ENCODE data around the gene ST6GALNAC3.
"Not testable (repeated sequence)": the region's sequence is repeated elsewhere in the genome, so short reads cannot be mapped to it uniquely, and the experiment has no call there.

ST6GALNAC3 gene

DNA sequence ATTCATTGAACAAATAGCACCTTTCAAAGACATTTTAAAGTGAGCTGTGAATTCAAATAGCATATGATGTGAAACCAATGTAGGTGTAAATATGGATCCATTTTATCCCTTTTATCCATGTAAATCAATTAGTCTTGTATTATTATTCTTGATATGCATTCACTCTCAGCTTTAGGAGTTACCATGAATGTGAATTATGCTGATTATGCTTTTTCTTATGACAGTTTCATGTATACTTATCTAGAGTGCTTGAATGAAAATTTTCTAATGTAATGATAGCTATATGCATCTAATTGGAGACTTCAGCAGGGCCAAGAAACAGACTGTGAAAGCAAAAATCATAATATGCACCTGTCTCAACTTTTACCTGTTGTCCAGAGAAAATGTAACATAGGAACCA, 566.2 kb downstream of the ST6GALNAC3 start:
- Histone ChIP-seq H3K4me3 (ENCODE audit: low read length) (no peak overlapping the region), H2AFZ (ENCODE audit: low read depth, low read length) (no peak overlapping the region), H3K4me1 (ENCODE audit: low read length) (no peaks in the 10 kb centered on the region), H3K79me2 (ENCODE audit: low read length) (no peaks in the 10 kb centered on the region), H3K36me3 (replicated peaks; ENCODE audit: low read depth, low read length) (no peaks in the 10 kb centered on the region), H4K20me1 (ENCODE audit: insufficient read depth, low read length) (no peaks in the 10 kb centered on the region), H3K9me3 (ENCODE audit: insufficient read depth, low read length) (no peaks in the 10 kb centered on the region), H3K27me3 (ENCODE audit: low read depth, low read length) (no peaks in the 10 kb centered on the region), H3K4me2 (ENCODE audit: low read length) (no peak overlapping the region), H3K27ac (ENCODE audit: low read length) (no peak overlapping the region), H3K9ac (ENCODE audit: low read length) (no peak overlapping the region)
- TF ChIP-seq EZH2phosphoT487 (IDR thresholded peaks at IDR 0.05; ENCODE audit: low read depth), result no peak

DNA sequence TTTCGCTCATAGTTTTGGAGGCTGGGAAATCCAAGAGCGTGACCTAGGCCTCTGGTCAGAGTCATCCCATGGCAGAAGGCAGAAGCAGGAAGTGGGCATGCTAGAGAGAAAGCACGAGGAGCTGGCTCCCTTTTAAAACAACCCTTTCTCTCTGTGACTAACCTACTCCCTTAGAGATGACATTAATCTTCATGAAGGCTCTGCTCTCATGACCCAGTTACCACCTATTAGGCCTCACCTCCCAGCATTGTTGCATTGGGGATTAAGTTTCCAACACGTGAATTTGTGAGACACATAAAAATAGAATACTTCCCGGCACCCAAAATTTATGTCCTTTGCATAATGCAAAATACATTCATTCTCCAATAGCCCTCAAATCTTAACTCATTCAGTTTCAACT, 569.6 kb downstream of the ST6GALNAC3 start:
- H2AFZ ChIP-seq (ENCODE audit: low read depth, low read length), result no peak overlapping the region
- no peak overlapping the region for H3K9ac ChIP-seq (ENCODE audit: low read length)
- H3K27me3 ChIP-seq (ENCODE audit: low read depth, low read length), result no peaks in the 10 kb centered on the region
- H3K4me3 ChIP-seq (ENCODE audit: low read length), result no peak overlapping the region
- no peaks in the 10 kb centered on the region for H3K9me3 ChIP-seq (ENCODE audit: insufficient read depth, low read length)
- TF ChIP-seq, protein P1, sequence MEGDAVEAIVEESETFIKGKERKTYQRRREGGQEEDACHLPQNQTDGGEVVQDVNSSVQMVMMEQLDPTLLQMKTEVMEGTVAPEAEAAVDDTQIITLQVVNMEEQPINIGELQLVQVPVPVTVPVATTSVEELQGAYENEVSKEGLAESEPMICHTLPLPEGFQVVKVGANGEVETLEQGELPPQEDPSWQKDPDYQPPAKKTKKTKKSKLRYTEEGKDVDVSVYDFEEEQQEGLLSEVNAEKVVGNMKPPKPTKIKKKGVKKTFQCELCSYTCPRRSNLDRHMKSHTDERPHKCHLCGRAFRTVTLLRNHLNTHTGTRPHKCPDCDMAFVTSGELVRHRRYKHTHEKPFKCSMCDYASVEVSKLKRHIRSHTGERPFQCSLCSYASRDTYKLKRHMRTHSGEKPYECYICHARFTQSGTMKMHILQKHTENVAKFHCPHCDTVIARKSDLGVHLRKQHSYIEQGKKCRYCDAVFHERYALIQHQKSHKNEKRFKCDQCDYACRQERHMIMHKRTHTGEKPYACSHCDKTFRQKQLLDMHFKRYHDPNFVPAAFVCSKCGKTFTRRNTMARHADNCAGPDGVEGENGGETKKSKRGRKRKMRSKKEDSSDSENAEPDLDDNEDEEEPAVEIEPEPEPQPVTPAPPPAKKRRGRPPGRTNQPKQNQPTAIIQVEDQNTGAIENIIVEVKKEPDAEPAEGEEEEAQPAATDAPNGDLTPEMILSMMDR (IDR thresholded peaks at IDR 0.05; ENCODE audit: low read depth, low read length), result no peak
- no peak for TF ChIP-seq EZH2phosphoT487 (IDR thresholded peaks at IDR 0.05; ENCODE audit: low read depth)
- H3K36me3 ChIP-seq (replicated peaks; ENCODE audit: low read depth, low read length), result no peaks in the 10 kb centered on the region
- no peaks in the 10 kb centered on the region for H3K4me1 ChIP-seq (ENCODE audit: low read length)
- no peaks in the 10 kb centered on the region for H4K20me1 ChIP-seq (ENCODE audit: insufficient read depth, low read length)
- H3K27ac ChIP-seq (ENCODE audit: low read length), result no peak overlapping the region
- no peaks in the 10 kb centered on the region for H3K79me2 ChIP-seq (ENCODE audit: low read length)
- no peak overlapping the region for H3K4me2 ChIP-seq (ENCODE audit: low read length)

DNA sequence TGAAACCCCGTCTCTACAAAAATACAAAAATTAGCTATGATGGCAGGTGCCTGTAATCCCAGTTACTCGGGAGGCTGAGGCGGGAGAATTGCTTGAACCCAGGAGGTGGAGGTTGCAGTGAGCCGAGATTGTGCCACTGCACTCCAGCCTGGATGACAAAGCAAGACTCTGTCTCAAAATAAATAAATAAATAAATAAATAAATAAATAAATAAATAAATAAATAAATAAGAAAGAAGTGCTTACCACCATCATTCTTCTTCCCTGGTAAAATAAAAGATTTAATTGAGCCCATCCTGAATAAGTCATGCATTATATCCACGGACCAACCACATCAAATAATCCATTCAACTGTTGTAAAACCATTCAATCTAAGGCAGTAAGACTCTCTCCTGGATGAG, 578.3 kb downstream of the ST6GALNAC3 start:
- H3K79me2 ChIP-seq (ENCODE audit: low read length); H2AFZ ChIP-seq (ENCODE audit: low read depth, low read length); H3K27me3 ChIP-seq (ENCODE audit: low read depth, low read length); H3K9me3 ChIP-seq (ENCODE audit: insufficient read depth, low read length); H4K20me1 ChIP-seq (ENCODE audit: insufficient read depth, low read length); H3K9ac ChIP-seq (ENCODE audit: low read length); H3K36me3 ChIP-seq (replicated peaks; ENCODE audit: low read depth, low read length); H3K27ac ChIP-seq (ENCODE audit: low read length); H3K4me2 ChIP-seq (ENCODE audit: low read length); H3K4me1 ChIP-seq (ENCODE audit: low read length); H3K4me3 ChIP-seq (ENCODE audit: low read length): not testable (repeated sequence)

DNA sequence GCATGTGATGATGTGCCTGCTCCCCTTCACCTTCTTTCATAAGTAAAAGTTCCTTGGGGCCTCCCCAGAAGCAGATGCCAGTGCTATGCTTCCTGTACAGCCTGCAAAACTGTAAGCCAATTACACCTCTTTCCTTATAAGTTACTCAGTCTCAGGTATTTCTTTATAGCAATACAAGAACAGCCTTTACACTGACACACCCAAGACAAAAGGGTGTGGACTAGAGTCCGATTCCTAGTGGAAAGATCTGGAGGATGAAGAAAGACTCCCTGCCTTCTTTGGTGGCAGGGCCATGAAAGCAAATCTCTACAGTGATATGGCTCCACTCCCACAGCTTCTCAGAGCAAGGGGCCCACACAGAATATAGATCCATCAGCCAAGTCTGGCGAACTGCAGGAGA, 583.1 kb downstream of the ST6GALNAC3 start:
- Histone ChIP-seq H3K9ac (ENCODE audit: low read length) (no peak overlapping the region), H2AFZ (ENCODE audit: low read depth, low read length) (no peak overlapping the region), H3K4me1 (ENCODE audit: low read length) (no peaks in the 10 kb centered on the region)

DNA sequence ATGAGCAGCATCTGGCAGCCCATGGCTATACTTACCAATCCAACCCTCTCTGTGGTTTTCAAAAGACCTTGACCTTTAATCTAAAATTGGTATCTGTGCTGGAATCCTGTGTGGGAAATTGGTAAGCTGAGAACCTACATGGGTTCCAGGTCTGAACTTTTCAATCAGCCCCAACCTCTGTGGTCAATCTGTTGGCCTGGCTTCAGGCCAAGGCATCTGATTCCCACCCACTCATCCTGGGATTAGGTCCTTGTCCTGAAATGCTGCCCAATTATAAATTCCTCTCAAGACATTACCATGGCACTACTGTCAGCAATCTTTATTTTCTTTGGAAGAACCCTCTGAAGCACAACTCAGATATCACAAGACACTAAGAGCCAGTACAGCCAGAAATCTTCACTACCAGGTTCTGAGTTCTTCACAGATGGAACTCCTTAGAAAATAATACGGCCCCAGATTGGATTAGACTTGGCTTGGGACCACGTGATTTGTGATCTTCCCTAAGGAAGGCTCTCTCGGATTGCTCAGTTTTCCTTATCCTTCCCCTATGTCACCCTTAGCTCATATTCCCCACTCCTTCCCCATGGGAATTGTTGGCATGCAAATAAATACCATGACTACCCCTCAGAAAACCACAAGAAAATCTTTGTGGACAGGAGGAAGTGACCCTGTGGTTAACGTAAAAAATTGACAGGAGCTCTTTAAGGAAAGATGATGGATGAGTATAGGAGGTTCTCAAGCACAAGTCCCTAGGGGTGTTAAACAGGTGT, 584.8 kb downstream of the ST6GALNAC3 start:
- H3K4me1 ChIP-seq (ENCODE audit: low read length), result no peaks in the 10 kb centered on the region
- no peaks in the 10 kb centered on the region for H3K36me3 ChIP-seq (replicated peaks; ENCODE audit: low read depth, low read length)
- H3K9ac ChIP-seq (ENCODE audit: low read length), result no peak overlapping the region
- H3K27me3 ChIP-seq (ENCODE audit: low read depth, low read length), result no peaks in the 10 kb centered on the region
- no peak overlapping the region for H3K4me3 ChIP-seq (ENCODE audit: low read length)
- H3K4me2 ChIP-seq (ENCODE audit: low read length), result no peak overlapping the region
- no peak overlapping the region for H2AFZ ChIP-seq (ENCODE audit: low read depth, low read length)
- H4K20me1 ChIP-seq (ENCODE audit: insufficient read depth, low read length), result no peaks in the 10 kb centered on the region
- no peak overlapping the region for H3K27ac ChIP-seq (ENCODE audit: low read length)
- H3K9me3 ChIP-seq (ENCODE audit: insufficient read depth, low read length), result no peaks in the 10 kb centered on the region
- no peaks in the 10 kb centered on the region for H3K79me2 ChIP-seq (ENCODE audit: low read length)
- TF ChIP-seq, protein P1 (IDR thresholded peaks at IDR 0.05; ENCODE audit: low read depth, low read length), result no peak
- TF ChIP-seq EZH2phosphoT487 (IDR thresholded peaks at IDR 0.05; ENCODE audit: low read depth), result no peak

More for the DNA sequence above, 583.1 kb downstream of the ST6GALNAC3 start:
- Histone ChIP-seq H3K27ac (ENCODE audit: low read length) (no peak overlapping the region), H3K27me3 (ENCODE audit: low read depth, low read length) (no peaks in the 10 kb centered on the region), H3K36me3 (replicated peaks; ENCODE audit: low read depth, low read length) (no peaks in the 10 kb centered on the region), H3K4me3 (ENCODE audit: low read length) (no peak overlapping the region), H3K4me2 (ENCODE audit: low read length) (no peak overlapping the region), H4K20me1 (ENCODE audit: insufficient read depth, low read length) (no peaks in the 10 kb centered on the region), H3K9me3 (ENCODE audit: insufficient read depth, low read length) (no peaks in the 10 kb centered on the region), H3K79me2 (ENCODE audit: low read length) (no peaks in the 10 kb centered on the region)
- TF ChIP-seq, protein P1 (IDR thresholded peaks at IDR 0.05; ENCODE audit: low read depth, low read length), result no peak
- no peak for TF ChIP-seq EZH2phosphoT487 (IDR thresholded peaks at IDR 0.05; ENCODE audit: low read depth)
